Astrocyte of the hippocampus (primary cell): ENCODE data around the gene ZNF529.

Experiments
- DNase-seq: peaks from one replicate; pipeline ENCODE4 v3.0.0; 2011; ENCODE audit warnings: low read depth, low spot score

Gene ZNF529

DNA sequence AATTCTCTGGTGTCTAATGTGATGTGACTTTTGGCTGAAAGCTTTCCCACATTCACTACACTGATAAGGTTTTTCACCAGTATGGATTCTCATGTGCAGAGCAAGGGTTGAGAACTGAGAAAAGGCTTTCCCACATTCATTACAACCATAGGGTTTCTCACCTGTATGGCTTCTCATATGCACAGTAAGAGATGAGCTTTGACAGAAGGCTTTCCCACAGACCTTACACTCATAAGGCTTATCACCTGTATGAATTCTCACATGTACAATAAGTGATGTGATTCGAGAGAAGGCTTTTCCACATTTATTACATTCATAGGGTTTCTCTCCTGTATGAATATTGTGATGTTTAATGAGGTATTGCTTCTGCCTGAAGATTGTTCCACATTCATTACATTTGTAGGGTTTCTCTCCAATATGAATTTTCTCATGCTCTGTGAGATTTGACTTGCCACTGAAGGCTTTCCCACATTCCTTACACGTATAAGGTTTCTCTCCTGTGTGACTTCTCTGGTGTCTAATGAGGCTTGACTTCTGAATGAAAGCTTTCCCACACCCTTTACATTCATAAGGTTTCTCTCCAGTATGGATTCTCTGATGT, 59.0 kb downstream of the ZNF529 start:
- no peak for DNase-seq

GRCh38 chr19:36508325-36508724, 64.8 kb downstream of the ZNF529 start:
- no peak for DNase-seq

GRCh38 chr19:36501973-36502372, 71.1 kb downstream of the ZNF529 start:
- DNase-seq: no peak

GRCh38 chr19:36497001-36497400, 76.1 kb downstream of the ZNF529 start:
- no peak for DNase-seq
